Measurements from ENCODE around the gene CDADC1.

DNA sequence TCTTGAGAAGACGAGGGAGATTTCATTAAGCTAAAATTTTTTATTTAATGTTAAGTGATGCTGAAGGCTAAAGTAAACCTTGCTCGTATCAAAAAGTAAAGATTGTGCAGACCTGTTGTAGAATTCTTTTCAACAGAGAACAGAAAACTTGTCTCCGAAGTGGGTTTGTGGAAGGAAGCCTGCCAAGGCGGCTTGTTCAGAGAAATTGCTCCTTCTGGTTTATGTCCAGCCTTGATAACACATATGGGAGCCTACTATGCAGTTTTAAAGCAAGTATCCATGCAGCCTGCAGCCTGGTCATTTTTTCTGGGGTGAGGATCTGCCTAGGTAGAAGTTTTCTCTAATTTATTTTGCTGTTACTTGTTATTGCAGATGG is 26.1 kb upstream of the CDADC1 start:
- TF ChIP-seq, protein P1, sequence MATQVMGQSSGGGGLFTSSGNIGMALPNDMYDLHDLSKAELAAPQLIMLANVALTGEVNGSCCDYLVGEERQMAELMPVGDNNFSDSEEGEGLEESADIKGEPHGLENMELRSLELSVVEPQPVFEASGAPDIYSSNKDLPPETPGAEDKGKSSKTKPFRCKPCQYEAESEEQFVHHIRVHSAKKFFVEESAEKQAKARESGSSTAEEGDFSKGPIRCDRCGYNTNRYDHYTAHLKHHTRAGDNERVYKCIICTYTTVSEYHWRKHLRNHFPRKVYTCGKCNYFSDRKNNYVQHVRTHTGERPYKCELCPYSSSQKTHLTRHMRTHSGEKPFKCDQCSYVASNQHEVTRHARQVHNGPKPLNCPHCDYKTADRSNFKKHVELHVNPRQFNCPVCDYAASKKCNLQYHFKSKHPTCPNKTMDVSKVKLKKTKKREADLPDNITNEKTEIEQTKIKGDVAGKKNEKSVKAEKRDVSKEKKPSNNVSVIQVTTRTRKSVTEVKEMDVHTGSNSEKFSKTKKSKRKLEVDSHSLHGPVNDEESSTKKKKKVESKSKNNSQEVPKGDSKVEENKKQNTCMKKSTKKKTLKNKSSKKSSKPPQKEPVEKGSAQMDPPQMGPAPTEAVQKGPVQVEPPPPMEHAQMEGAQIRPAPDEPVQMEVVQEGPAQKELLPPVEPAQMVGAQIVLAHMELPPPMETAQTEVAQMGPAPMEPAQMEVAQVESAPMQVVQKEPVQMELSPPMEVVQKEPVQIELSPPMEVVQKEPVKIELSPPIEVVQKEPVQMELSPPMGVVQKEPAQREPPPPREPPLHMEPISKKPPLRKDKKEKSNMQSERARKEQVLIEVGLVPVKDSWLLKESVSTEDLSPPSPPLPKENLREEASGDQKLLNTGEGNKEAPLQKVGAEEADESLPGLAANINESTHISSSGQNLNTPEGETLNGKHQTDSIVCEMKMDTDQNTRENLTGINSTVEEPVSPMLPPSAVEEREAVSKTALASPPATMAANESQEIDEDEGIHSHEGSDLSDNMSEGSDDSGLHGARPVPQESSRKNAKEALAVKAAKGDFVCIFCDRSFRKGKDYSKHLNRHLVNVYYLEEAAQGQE (IDR thresholded peaks at IDR 0.05; ENCODE audit: insufficient read depth in 1 of 2, low read depth in 2 of 2, low read length in 2 of 2) = no peak
- no peak for TF ChIP-seq POLR2AphosphoS5 (IDR thresholded peaks at IDR 0.05; ENCODE audit: low read depth, low read length)
